Measurements from ENCODE around the gene DPY19L2.
"Not testable (repeated sequence)": the region's sequence is repeated elsewhere in the genome, so short reads cannot be mapped to it uniquely, and the experiment has no call there.

DNA sequence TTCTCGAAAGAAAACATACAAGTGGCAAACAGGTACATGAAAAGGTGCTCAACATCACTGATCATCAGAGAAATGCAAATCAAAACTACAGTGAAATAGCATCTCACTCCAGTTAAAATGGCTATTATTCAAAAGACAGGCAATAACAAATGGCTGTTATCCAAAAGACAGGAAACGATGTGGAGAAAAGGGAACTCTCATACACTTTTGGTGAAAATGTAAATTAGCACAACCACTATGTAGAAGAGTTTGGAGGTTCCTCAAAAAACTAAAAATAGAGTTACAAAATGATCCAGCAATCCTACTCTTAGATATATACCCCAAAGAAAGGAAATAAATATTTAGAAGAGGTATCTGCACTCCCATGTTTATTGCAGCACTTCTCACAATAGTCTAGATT, 90.7 kb downstream of the DPY19L2 start:
- TF ChIP-seq, protein P1, sequence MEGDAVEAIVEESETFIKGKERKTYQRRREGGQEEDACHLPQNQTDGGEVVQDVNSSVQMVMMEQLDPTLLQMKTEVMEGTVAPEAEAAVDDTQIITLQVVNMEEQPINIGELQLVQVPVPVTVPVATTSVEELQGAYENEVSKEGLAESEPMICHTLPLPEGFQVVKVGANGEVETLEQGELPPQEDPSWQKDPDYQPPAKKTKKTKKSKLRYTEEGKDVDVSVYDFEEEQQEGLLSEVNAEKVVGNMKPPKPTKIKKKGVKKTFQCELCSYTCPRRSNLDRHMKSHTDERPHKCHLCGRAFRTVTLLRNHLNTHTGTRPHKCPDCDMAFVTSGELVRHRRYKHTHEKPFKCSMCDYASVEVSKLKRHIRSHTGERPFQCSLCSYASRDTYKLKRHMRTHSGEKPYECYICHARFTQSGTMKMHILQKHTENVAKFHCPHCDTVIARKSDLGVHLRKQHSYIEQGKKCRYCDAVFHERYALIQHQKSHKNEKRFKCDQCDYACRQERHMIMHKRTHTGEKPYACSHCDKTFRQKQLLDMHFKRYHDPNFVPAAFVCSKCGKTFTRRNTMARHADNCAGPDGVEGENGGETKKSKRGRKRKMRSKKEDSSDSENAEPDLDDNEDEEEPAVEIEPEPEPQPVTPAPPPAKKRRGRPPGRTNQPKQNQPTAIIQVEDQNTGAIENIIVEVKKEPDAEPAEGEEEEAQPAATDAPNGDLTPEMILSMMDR (IDR thresholded peaks at IDR 0.05) = not testable (repeated sequence)
- TF ChIP-seq POLR2A (IDR thresholded peaks at IDR 0.05; ENCODE audit: low read depth) = not testable (repeated sequence)

All from esophagus muscularis mucosa (tissue), 3 donors.